K562 (cell line): Measurements from ENCODE around the gene KLHL22. TPM values are rescaled to one million over a fixed set of nuclear protein-coding genes. Genes with fewer than 3 reads are reported as not detected.

Experiments used
- AFF4 ChIP-seq: sonication (generic); formaldehyde crosslinking; IDR thresholded peaks from 2 replicates; pipeline ENCODE4 v1.8.0; 2023; ENCODE audit warnings: mild to moderate bottlenecking, missing genetic modification reagents
- ARID3A ChIP-seq: IDR thresholded peaks from 2 replicates; pipeline ENCODE4 v1.6.1; 2012; ENCODE audit warnings: low read depth, low read length, improper control_type of control experiment, borderline replicate concordance
- BCL6 ChIP-seq: fragments of 250-450 bp; sonication (Bioruptor Pico); IDR thresholded peaks from 2 replicates; pipeline ENCODE4 v1.4.0; 2020
- BRD4 ChIP-seq: fragments of 200-600 bp; sonication (generic); IDR thresholded peaks from 2 replicates; pipeline ENCODE4 v1.6.1; 2017; ENCODE audit warnings: inconsistent platforms
- EWSR1 ChIP-seq: fragments of 450-650 bp; IDR thresholded peaks from 2 replicates; pipeline ENCODE4 v1.6.1; 2018; ENCODE audit warnings: borderline replicate concordance, mild to moderate bottlenecking, low read depth, moderate library complexity; ENCODE audit not compliant: partially characterized antibody
- KDM1A ChIP-seq, 2 experiments: fragments of 450-650 bp; IDR thresholded peaks; 2 replicates each; pipeline ENCODE4 v1.6.1; 2016; ENCODE audit warnings: mild to moderate bottlenecking in 2 of 2
- TAF9B ChIP-seq: fragments of 450-650 bp; IDR thresholded peaks from 2 replicates; pipeline ENCODE4 v1.6.1; 2018; ENCODE audit warnings: mild to moderate bottlenecking; ENCODE audit not compliant: partially characterized antibody
- TCF15 ChIP-seq: fragments of 250-450 bp; sonication (Bioruptor Pico); IDR thresholded peaks from 2 replicates; pipeline ENCODE4 v1.8.0; 2022; ENCODE audit warnings: moderate library complexity, mild to moderate bottlenecking, inconsistent platforms
- ZNF146 ChIP-seq: IDR thresholded peaks from one replicate; pipeline ENCODE4 v1.6.1; 2018; ENCODE audit warnings: missing compliant biosample characterization; ENCODE audit not compliant: unreplicated experiment
- ZNF174 ChIP-seq: fragments of 250-450 bp; sonication (Bioruptor Pico); IDR thresholded peaks from 2 replicates; pipeline ENCODE4 v1.4.0; 2020; ENCODE audit warnings: mild to moderate bottlenecking
- ZNF232 ChIP-seq: sonication (generic); formaldehyde crosslinking; IDR thresholded peaks from 2 replicates; pipeline ENCODE4 v1.8.0; 2022; ENCODE audit warnings: mild to moderate bottlenecking, missing genetic modification reagents
- ZNF407 ChIP-seq: fragments of 450-650 bp; IDR thresholded peaks from 2 replicates; pipeline ENCODE4 v1.6.1; 2016; ENCODE audit warnings: low read depth
- ZNF589 ChIP-seq: fragments of 200-800 bp; sonication (Bioruptor generic); IDR thresholded peaks from 2 replicates; pipeline ENCODE4 v1.6.1; 2016; ENCODE audit warnings: low read depth, missing genetic modification characterization, missing compliant biosample characterization
- ZNF785 ChIP-seq: fragments of 250-450 bp; sonication (Bioruptor Pico); IDR thresholded peaks from 2 replicates; pipeline ENCODE4 v1.4.0; 2020; ENCODE audit warnings: mild to moderate bottlenecking
- polyA plus RNA-seq, 8 experiments: library from polyadenylated mRNA; depleted of rRNA in 4 of 8; stranded (reverse) in 5 of 8; unstranded in 3 of 8; fragments of >200 nt; fragmentation: Nextera tagmentation in 2 of 8; fragmentation: Illumina TruSeq in 1 of 8; extraction: Ambion mirVana in 2 of 8; extraction: Trizol in 1 of 8; gene quantifications; 2 replicates each; pipeline versions ENCODE4 v1.2.1 to v1.2.3, GENCODE V29; 2011 to 2014; ENCODE audit warnings: inconsistent platforms in 1 of 8, missing spikeins in 1 of 8
- total RNA-seq, 7 experiments: library from RNA; depleted of rRNA in 6 of 7; stranded (reverse); fragments of >200 nt in 6 of 7; fragmentation: Illumina TruSeq in 2 of 7; extraction: Trizol in 2 of 7; gene quantifications; 2 replicates each; pipeline versions ENCODE4 v1.2.1 to v1.2.3, GENCODE V29; 2011 to 2021; ENCODE audit warnings: low replicate concordance in 1 of 7

Gene KLHL22
- total and polyA plus RNA-seq, 9 of the 15 experiments (the other 6 are each of a cell fraction or from before 2014, with no cell fraction given): 1.3 to 25.6 (median 15.2) TPM

- TF ChIP-seq AFF4 (CRISPR knock-in tag): no peak
- no peak for TF ChIP-seq KDM1A (IDR thresholded peaks at IDR 0.05)
- TF ChIP-seq ARID3A: peak; percentile 98
- no peak for TF ChIP-seq ZNF146 (CRISPR knock-in tag)
- TF ChIP-seq TCF15 (CRISPR knock-in tag): no peak
- TF ChIP-seq ZNF589: no peak
- no peak for TF ChIP-seq BCL6 (CRISPR knock-in tag)
- no peak for TF ChIP-seq TAF9B
- no peak for TF ChIP-seq EWSR1
- TF ChIP-seq BRD4: peak; percentile 34; the same call in 1 of the 2 replicates
- no peak for TF ChIP-seq ZNF174 (CRISPR knock-in tag)
- TF ChIP-seq ZNF785: no peak
- 0 out of 2 replicates have a peak, but pooled peaks have one; percentile 74 for TF ChIP-seq ZNF232
- no peak for TF ChIP-seq ZNF407
Measured at GRCh38 chr22:20509344-20510047, 13.9 kb upstream of the KLHL22 start (continued).
